D721Med (cell line): Measurements from ENCODE around the gene PTDSS2.

ENCODE experiments used
- DNase-seq: peaks from one replicate; pipeline ENCODE4 v3.0.0; 2011; ENCODE audit warnings: low spot score; ENCODE audit not compliant: insufficient read length
- FAIRE-seq: peaks from 2 replicates; lab custom pipeline; 2011; peaks lifted over from hg19 to GRCh38; lab: Jason Lieb, UNC
- TF ChIP-seq, protein P1 (sequence below): IDR thresholded peaks from 2 replicates; pipeline ENCODE4 v1.5.1; 2012; ENCODE audit warnings: mild to moderate bottlenecking, control low read depth; ENCODE audit not compliant: insufficient read depth; ENCODE audit errors: missing control alignments

The PTDSS2 gene

DNA sequence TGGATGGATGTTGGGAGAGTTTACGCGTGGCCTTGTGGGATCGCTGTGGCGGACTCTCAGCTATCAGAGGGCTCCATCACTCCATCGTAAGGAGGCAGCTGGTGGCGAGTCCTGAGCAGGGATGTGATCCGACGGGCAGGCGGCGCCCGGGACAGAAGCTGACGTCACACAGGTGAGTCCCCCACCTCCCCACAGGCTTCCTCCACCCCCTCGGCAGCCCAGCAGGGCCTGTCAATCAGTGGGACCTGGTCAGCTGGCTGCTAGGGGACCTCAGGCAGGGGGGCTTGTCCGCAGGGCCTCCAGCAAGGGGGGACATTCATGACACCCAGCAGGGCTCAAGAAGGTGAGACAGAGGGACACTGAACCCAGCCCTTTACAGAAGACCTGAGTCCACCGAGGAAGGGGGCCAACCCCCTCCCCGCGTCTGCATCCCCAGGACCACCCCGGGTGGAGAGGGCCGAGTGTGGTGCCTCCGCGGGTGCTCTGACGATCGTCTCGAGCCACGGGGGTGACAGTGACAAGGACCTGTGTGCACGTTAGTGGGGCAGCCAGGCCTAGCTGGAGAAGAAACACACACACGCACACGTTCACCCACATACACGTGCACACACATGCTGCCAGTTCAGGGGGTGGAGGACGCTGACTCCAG lies 78.2 kb downstream of the PTDSS2 start:
- TF ChIP-seq, protein P1, sequence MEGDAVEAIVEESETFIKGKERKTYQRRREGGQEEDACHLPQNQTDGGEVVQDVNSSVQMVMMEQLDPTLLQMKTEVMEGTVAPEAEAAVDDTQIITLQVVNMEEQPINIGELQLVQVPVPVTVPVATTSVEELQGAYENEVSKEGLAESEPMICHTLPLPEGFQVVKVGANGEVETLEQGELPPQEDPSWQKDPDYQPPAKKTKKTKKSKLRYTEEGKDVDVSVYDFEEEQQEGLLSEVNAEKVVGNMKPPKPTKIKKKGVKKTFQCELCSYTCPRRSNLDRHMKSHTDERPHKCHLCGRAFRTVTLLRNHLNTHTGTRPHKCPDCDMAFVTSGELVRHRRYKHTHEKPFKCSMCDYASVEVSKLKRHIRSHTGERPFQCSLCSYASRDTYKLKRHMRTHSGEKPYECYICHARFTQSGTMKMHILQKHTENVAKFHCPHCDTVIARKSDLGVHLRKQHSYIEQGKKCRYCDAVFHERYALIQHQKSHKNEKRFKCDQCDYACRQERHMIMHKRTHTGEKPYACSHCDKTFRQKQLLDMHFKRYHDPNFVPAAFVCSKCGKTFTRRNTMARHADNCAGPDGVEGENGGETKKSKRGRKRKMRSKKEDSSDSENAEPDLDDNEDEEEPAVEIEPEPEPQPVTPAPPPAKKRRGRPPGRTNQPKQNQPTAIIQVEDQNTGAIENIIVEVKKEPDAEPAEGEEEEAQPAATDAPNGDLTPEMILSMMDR: no peak
- FAIRE-seq: no peak

DNA sequence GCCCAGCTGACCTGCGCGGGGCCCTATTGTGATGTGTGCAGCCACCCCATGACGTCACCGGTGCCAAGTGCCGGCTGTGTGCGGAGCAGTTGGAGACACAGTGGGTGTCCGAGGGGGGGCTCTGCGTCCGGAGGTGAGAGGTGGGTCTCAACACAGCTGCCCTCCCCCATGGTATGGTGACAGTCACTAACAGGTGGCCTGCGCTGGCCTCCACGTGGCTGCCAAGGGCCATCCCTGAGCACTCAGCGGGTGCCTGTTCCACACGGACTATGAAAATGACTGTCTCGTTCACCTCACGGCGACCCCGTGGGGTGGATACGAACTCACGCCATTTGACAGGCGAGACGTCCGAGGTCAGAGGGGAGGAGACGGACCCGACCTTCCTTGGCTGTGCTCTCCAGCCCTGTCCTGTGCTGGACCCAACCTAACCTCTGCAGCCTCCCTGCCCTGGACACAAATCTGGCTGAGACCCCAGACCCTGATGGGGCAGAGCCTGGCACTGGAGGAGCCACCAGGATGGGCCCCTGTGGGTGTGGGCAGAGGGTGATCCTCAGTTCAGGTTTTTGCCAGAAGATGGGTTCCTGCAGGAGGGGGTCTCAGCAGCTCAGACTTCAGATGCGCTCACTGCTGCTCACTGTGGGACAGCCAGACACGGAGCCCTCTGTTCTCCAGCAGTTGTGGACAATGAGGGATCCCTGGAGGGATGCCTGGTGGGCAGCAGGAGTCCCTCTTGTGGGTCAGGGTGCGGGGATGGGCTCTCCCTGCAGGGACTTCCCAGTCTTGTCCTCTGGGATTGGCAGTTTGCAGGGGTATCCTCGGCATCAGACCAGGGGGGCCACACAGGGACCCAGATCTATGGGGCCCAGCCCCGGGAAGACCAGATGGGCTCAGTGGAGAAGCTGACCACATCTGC lies 79.0 kb downstream of the PTDSS2 start:
- FAIRE-seq (no peak), DNase-seq (no peak)
- TF ChIP-seq, protein P1: no peak

More for the DNA sequence above, 78.2 kb downstream of the PTDSS2 start:
- DNase-seq: no peak

DNA sequence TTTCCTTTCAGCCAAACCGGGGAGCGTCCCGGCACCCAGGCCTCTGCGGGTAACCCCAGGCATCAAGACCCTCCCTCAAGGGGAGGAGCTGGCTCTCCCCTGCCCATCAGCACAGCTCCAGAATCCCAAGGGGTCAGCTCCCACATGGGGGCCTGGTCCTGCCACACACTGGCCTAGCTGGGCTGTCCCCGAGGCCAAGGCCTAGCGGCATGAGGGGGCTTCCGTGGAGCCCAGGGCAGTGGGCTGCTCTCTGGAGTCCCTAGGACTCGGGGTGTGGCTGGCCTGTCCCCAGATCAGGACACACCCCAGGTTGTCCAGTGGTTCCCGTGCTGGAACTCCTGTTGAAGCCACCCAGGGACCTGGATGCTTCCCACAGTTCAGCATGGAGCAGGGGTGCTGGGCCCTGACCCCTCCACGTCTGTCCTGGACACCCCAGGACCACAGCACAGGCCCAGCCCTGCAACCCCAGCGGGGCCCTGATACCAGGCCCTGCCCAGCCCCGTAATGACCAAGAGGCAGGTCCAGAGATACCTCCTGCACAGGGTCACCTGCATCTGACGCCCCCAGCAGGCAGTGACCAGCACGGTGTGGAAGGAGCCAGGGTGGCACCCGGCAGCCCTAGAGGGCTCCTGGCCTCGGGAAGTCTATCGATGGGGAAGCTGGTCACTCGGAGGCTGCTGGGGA lies 79.8 kb downstream of the PTDSS2 start:
- FAIRE-seq: no peak
- TF ChIP-seq, protein P1: no peak
- no peak for DNase-seq

DNA sequence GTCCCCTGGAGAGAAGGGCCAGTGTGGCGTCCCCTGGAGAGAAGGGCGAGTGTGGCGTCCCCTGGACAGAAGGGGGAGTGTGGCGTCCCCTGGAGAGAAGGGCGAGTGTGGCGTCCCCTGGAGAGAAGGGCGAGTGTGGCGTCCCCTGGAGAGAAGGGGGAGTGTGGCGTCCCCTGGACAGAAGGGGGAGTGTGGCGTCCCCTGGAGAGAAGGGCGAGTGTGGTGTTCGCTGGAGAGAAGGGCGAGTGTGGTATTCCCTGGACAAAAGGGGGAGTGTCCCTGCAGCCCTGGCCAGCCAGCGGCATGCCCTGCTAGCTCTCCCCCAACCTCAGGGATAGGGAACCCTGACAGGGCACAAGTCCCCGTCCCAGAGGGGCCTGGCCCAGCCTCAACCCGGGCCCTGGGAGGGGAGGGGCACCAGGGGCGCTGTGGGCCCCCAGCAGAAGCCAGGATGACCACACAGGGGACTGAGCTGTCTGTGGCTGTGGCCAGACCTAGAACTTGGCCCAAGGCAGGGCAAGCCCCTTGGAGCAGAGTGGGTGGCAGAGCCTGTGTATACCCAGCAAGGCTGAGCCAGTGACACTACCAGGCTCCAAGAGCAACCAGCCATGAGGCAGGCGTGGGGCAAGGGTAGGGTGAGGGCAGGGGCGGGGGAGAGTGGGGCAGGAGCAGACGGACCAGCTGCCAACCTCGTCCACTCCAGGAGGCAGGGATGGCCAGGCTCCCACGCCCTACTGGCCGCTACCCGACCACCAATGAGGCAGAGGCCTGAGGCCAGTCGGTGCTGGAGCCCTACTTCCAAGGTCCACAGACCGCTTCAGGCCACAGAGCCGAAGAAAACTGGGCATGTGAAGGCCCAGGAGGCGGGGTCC lies 81.1 kb downstream of the PTDSS2 start:
- TF ChIP-seq, protein P1: no peak
- FAIRE-seq (no peak), DNase-seq (no peak)

DNA sequence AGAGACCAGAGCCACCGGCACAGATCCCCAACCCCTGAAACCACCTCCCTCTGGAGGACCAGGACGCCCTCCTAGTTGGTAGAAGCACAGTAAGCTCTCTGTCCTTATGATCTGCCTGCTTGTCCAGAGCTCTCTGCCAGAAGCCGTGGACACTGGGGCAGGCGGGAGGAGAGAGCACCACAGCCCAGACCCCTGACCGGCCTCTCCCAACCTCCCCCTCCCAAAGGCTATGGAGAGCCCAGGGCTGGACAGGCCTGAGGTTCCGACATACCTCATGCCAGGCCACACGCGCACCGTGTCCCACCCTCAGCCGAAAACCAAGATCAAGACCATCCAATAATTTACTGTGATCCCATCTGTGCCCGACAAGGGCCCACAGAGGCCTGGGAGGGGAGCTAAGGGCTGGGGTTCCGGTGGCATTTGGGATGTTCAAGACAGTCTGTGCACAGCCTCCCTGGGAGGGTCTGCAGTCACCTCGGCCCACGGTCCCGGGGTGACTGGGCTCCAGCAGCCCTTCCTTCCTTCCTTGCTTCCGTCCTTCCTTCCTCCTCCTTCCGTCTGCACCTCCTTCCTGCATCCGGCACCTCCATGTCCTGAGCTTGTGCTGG lies 81.9 kb downstream of the PTDSS2 start:
- DNase-seq (no peak), FAIRE-seq (no peak)
- TF ChIP-seq, protein P1: no peak

DNA sequence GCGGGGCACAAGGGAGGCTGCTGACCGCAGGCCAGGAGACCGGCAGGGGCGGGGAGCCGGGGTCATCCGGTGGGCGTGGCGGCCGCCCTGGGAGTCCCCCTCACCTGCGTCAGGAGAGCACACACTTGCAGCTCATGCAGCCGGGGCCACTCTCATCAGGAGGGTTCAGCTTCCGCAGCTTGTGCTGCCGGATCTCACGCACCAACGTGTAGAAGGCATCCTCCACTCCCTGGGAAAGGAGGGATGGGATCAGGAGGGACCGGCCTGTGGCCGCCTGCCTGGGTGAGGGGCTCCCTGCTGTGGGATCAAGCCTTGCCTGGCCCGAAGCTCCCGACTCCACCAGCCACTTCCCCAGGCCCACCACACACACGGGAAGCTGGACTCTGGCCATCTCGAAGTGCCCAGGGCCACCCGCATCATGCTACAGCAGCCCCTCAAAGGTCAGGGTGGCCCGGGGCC lies 82.5 kb downstream of the PTDSS2 start:
- FAIRE-seq (no peak), DNase-seq (no peak)
- TF ChIP-seq, protein P1: no peak
